Heart left ventricle (tissue), 16 donors: ENCODE results near the gene MID1. TPM values are rescaled to one million over a fixed set of nuclear protein-coding genes. Genes with fewer than 3 reads are reported as not detected.

Experiments
- ATAC-seq, 4 donors: fragments of 200-7000 bp; cut with Tn5 transposase; one replicate each; pipeline ENCODE4 v1.9.1; 2020 to 2022; ENCODE audit warnings: moderate library complexity in 4 of 4, mild to moderate bottlenecking in 3 of 4, moderate number of reproducible peaks in 1 of 4
- DNase-seq, 5 donors: peaks; one replicate each; pipeline ENCODE4 v3.0.0-alpha.2; 2020
- H3K27ac ChIP-seq, 12 donors: fragments of 200-600 bp; sonication (generic) in 4 of 12; one replicate each; pipeline versions ENCODE4 v1.5.0 to v1.8.0; 2016 to 2022; ENCODE audit warnings: mild to moderate bottlenecking in 2 of 12
- H3K27me3 ChIP-seq, 9 donors: fragments of 200-600 bp; sonication (generic) in 2 of 9; one replicate each; pipeline versions ENCODE4 v1.5.1 to v1.8.0; 2016 to 2022; ENCODE audit warnings: mild to moderate bottlenecking in 3 of 9
- H3K36me3 ChIP-seq, 9 donors: fragments of 200-600 bp; sonication (generic) in 2 of 9; one replicate each; pipeline versions ENCODE4 v1.5.0 to v1.8.0; 2018 to 2022; ENCODE audit warnings: mild to moderate bottlenecking in 2 of 9
- H3K4me1 ChIP-seq, 12 donors: fragments of 200-600 bp; sonication (generic) in 4 of 12; one replicate each; pipeline versions ENCODE4 v1.5.0 to v1.8.0; 2016 to 2022; ENCODE audit warnings: mild to moderate bottlenecking in 3 of 12
- H3K4me3 ChIP-seq, 12 donors: fragments of 200-600 bp; sonication (generic) in 4 of 12; one replicate each; pipeline versions ENCODE4 v1.5.0 to v1.8.0; 2017 to 2022; ENCODE audit warnings: mild to moderate bottlenecking in 9 of 12, moderate library complexity in 4 of 12
- H3K9me3 ChIP-seq, 12 donors: fragments of 200-600 bp; sonication (generic) in 4 of 12; one replicate each; pipeline versions ENCODE4 v1.5.0 to v1.8.0; 2016 to 2022; ENCODE audit warnings: mild to moderate bottlenecking in 1 of 12
- CTCF ChIP-seq, 12 donors: fragments of 200-600 bp; sonication (generic) in 4 of 12; IDR thresholded peaks; one replicate each; pipeline versions ENCODE4 v1.5.0 to v1.8.0; 2018 to 2022; ENCODE audit warnings: antibody characterized with exemption in 12 of 12, mild to moderate bottlenecking in 5 of 12
- POLR2A ChIP-seq, 2 donors: fragments of 450-650 bp; IDR thresholded peaks; one replicate each; pipeline ENCODE4 v1.6.1; 2017; ENCODE audit warnings: antibody characterized with exemption in 2 of 2, mild to moderate bottlenecking in 2 of 2, moderate library complexity in 2 of 2
- WGBS, 4 donors: extraction: QIAGEN DNeasy Blood & Tissue Kit in 2 of 4; methylation state at CpG; one replicate each; pipeline versions ENCODE4 v1.1.5 to v1.1.7; 2013 to 2018; 5-methylcytosine and 5-hydroxymethylcytosine counted together
- intact Hi-C, 10 donors: fragments of 100-400 bp; cut with DNase I; formaldehyde crosslinking; loops; one replicate each; pipeline versions ENCODE4 v1.11.1 to v1.14.2; 2022
- polyA plus RNA-seq, 2 donors: library from polyadenylated mRNA; stranded (reverse); fragments of 200-250 nt; gene quantifications; one replicate each; pipeline ENCODE4 v1.2.3, GENCODE V29; 2013
- total RNA-seq, 9 donors: library from RNA; depleted of rRNA in 2 of 9; stranded (reverse); fragments of >200 nt in 2 of 9; fragmentation: NEBNext Ultra II Directional in 3 of 9; extraction: Animal tissue kit (Norgen Biotek cat#: 25700) in 3 of 9; gene quantifications; one replicate each; pipeline versions ENCODE4 v1.1.0 to v1.2.4, GENCODE V29; 2016 to 2023
- donor health status: ischemic (EF 13 %, LVEDD 7.1; RV severe dilation, severe dysfunction).
- donor health status: healthy with polysubstance abuse.
- donor health status: DM: no; HTN: yes; CAD: no.
- donor health status: DM: no; HTN: no; CAD: no.
- donor health status: ischemic (EF 25% LVEDD 6.9; RV normal size, moderate dysfunction).
- donor health status: ischemic (EF 25% LVEDD 5.7; RV mildly dilated, moderate dysfunction).
- donor health status: healthy.
- donor health status: DM: yes; HTN: yes; CAD: no.
- donor health status: ischemic (EF 35%, LVEDD 5.7; RV mildly dilated, moderate dysfunction).
- donor health status: nonischemic (EF 11% LVEDD 7.7; RV severe dilation, severe dysfunction).
- donor health status: DM: yes; HTN: yes; CAD: no.
- donor health status: PGD.
- donor health status: ischemic (EF 29% LVEDD 5.4; RV normal size, mild dysfunction).
- donor health status: nonischemic (EF 23%, LVEDD 6.1; RV moderate dilation, normal function).

Gene MID1
- total and polyA plus RNA-seq, 11 donors: 1.6 to 18.7 (median 4.8) TPM

- Histone ChIP-seq H3K36me3 (peaks cover 0 to 10% (median 0%) of the 10 kb centered on the region in 9 donors), H3K4me1 (peaks cover 0 to 24% (median 5%) of the 10 kb centered on the region in 12 donors), H3K27ac (peak overlapping the region in 1 of 12 donors; percentile 37), H3K9me3 (peaks cover 0 to 12% (median 0%) of the 10 kb centered on the region in 12 donors), H3K4me3 (no peak overlapping the region), H3K27me3 (no peaks in the 10 kb centered on the region)
- intact Hi-C loops: loop anchor here in 2 of 10 donors (10.0 kb wide), 1 partner anchor 86 kb away; no protein-coding TSS in a partner anchor
- no peak for DNase-seq
- ATAC-seq: no peak
- TF ChIP-seq CTCF (IDR thresholded peaks at IDR 0.05) (no peak), POLR2A (IDR thresholded peaks at IDR 0.05) (no peak)
- WGBS, 4 donors: 70 to 100% (median 88%) methylated on average over 1 of the region's 1 CpG
Observed at GRCh38 chrX:10570601-10571000, 49.8 kb downstream of the MID1 start.

- WGBS, 4 donors: 36 to 73% (median 60%) methylated on average over 4 of the region's 4 CpGs
- Histone ChIP-seq H3K9me3 (peaks cover 0 to 12% (median 0%) of the 10 kb centered on the region in 12 donors), H3K27me3 (no peaks in the 10 kb centered on the region), H3K4me3 (no peak overlapping the region), H3K27ac (peak overlapping the region in 5 of 12 donors; percentile 0 to 49 (median 37)), H3K36me3 (peaks cover 0 to 10% (median 0%) of the 10 kb centered on the region in 9 donors), H3K4me1 (peaks cover 0 to 18% (median 4%) of the 10 kb centered on the region in 12 donors)
- peak in 2 of 5 donors; percentile 14 to 41 for DNase-seq
- TF ChIP-seq POLR2A (IDR thresholded peaks at IDR 0.05) (no peak), CTCF (IDR thresholded peaks at IDR 0.05) (no peak)
- intact Hi-C loops: loop anchor here in 2 of 10 donors (10.0 kb wide), 1 partner anchor 85 kb away; no protein-coding TSS in a partner anchor
- peak in 3 of 4 donors; percentile 46 to 87 (median 62) for ATAC-seq
Observed at GRCh38 chrX:10569946-10570345, 50.4 kb downstream of the MID1 start.

GRCh38 chrX:10568428-10568827, 52.0 kb downstream of the MID1 start:
- H3K9me3 ChIP-seq: peaks cover 0 to 4% (median 0%) of the 10 kb centered on the region in 12 donors
- peaks cover 0 to 15% (median 4%) of the 10 kb centered on the region in 12 donors for H3K4me1 ChIP-seq
- H3K27me3 ChIP-seq: no peaks in the 10 kb centered on the region
- DNase-seq (no peak), ATAC-seq (peak in 1 of 4 donors; percentile 26)
- TF ChIP-seq CTCF (IDR thresholded peaks at IDR 0.05): no peak
- peaks cover 0 to 10% (median 0%) of the 10 kb centered on the region in 9 donors for H3K36me3 ChIP-seq
- H3K4me3 ChIP-seq: no peak overlapping the region
- intact Hi-C loops: no loop called here
- H3K27ac ChIP-seq: peak overlapping the region in 4 of 12 donors; percentile 24 to 43 (median 28)
- WGBS, 4 donors: 34 to 71% (median 51%) methylated on average over 3 of the region's 3 CpGs

- H3K9me3 ChIP-seq: no peaks in the 10 kb centered on the region
- WGBS, 4 donors: 84 to 95% (median 89%) methylated on average over 12 to 20 of the region's 20 CpGs
- intact Hi-C loops: no loop called here
- ATAC-seq (no peak), DNase-seq (no peak)
- no peaks in the 10 kb centered on the region for H3K27me3 ChIP-seq
- H3K36me3 ChIP-seq: peaks cover 0 to 10% (median 0%) of the 10 kb centered on the region in 9 donors
- peaks cover 0 to 15% (median 4%) of the 10 kb centered on the region in 12 donors for H3K4me1 ChIP-seq
- TF ChIP-seq POLR2A (IDR thresholded peaks at IDR 0.05) (no peak), CTCF (IDR thresholded peaks at IDR 0.05) (no peak)
- peak overlapping the region in 1 of 12 donors; percentile 22 for H3K27ac ChIP-seq
- no peak overlapping the region for H3K4me3 ChIP-seq
Observed at GRCh38 chrX:10567136-10567535, 53.2 kb downstream of the MID1 start.
